Liver (tissue), 3 donors: ENCODE data around the gene FAHD2A.

Source experiments
- CTCF ChIP-seq: fragments of 150-350 bp; IDR thresholded peaks from 2 replicates; pipeline ENCODE4 v1.5.1; 2017; ENCODE audit warnings: improper control_type of control experiment, low read depth, low read length; ENCODE audit not compliant: missing input control
- EGR1 ChIP-seq, 2 donors: IDR thresholded peaks; 2 replicates each; pipeline ENCODE4 v1.6.1; 2016 to 2018; ENCODE audit warnings: antibody characterized with exemption in 2 of 2, low read depth in 2 of 2
- GABPA ChIP-seq, 2 donors: IDR thresholded peaks in 1 of 2; conservative IDR thresholded peaks in 1 of 2; 2 replicates each; pipeline ENCODE4 v1.6.1; 2016; ENCODE audit warnings: antibody characterized with exemption in 2 of 2, mild to moderate bottlenecking in 1 of 2, moderate library complexity in 1 of 2
- HNF4G ChIP-seq: IDR thresholded peaks from 2 replicates; pipeline ENCODE4 v1.6.1; 2016; ENCODE audit warnings: antibody characterized with exemption
- MAX ChIP-seq: IDR thresholded peaks from 2 replicates; pipeline ENCODE4 v1.6.1; 2016; ENCODE audit warnings: antibody characterized with exemption
- RAD21 ChIP-seq, 2 donors: IDR thresholded peaks; 2 replicates each; pipeline ENCODE4 v1.6.1; 2016; ENCODE audit warnings: antibody characterized with exemption in 2 of 2, mild to moderate bottlenecking in 2 of 2
- TAF1 ChIP-seq: conservative IDR thresholded peaks from 2 replicates; pipeline ENCODE4 v1.6.1; 2016; ENCODE audit warnings: antibody characterized with exemption, mild to moderate bottlenecking
- TF ChIP-seq, protein P1 (sequence below): IDR thresholded peaks from 2 replicates; pipeline ENCODE4 v1.6.1; 2016; ENCODE audit warnings: antibody characterized with exemption
- TF ChIP-seq, protein P2 (sequence below): IDR thresholded peaks from 2 replicates; pipeline ENCODE4 v1.6.1; 2016; ENCODE audit warnings: antibody characterized with exemption
- donor health status: healthy.
- donor health status: healthy.

- TF ChIP-seq CTCF (peak; percentile 69), TAF1 (no peak), HNF4G (no peak), MAX (no peak), EGR1 (IDR thresholded peaks at IDR 0.05; ENCODE audit: low read depth in 2 of 2) (no peak), GABPA (IDR thresholded peaks at IDR 0.05 in 1 of 2, conservative IDR thresholded peaks at IDR 0.05 in 1 of 2) (no peak), RAD21 (IDR thresholded peaks at IDR 0.05) (peak; percentile 75 to 80)
- TF ChIP-seq, protein P1, sequence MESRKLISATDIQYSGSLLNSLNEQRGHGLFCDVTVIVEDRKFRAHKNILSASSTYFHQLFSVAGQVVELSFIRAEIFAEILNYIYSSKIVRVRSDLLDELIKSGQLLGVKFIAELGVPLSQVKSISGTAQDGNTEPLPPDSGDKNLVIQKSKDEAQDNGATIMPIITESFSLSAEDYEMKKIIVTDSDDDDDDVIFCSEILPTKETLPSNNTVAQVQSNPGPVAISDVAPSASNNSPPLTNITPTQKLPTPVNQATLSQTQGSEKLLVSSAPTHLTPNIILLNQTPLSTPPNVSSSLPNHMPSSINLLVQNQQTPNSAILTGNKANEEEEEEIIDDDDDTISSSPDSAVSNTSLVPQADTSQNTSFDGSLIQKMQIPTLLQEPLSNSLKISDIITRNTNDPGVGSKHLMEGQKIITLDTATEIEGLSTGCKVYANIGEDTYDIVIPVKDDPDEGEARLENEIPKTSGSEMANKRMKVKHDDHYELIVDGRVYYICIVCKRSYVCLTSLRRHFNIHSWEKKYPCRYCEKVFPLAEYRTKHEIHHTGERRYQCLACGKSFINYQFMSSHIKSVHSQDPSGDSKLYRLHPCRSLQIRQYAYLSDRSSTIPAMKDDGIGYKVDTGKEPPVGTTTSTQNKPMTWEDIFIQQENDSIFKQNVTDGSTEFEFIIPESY = no peak
- TF ChIP-seq, protein P2, sequence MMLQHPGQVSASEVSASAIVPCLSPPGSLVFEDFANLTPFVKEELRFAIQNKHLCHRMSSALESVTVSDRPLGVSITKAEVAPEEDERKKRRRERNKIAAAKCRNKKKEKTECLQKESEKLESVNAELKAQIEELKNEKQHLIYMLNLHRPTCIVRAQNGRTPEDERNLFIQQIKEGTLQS = no peak
These were observed 13.0 kb upstream of the FAHD2A start for GRCh38 chr2:95389245-95390119.
